Upper lobe of left lung (tissue), 4 donors: ENCODE measurements around the gene GFOD2.

Experiments
- CTCF ChIP-seq, 6 experiments: fragments of 450-650 bp in 4 of 6; fragments of 200-600 bp in 2 of 6; sonication (generic) in 2 of 6; IDR thresholded peaks; one replicate each; pipeline ENCODE4 v1.5.1; 2016 to 2019; ENCODE audit warnings: antibody characterized with exemption in 6 of 6
- EP300 ChIP-seq, 4 donors: sonication (generic); formaldehyde crosslinking; IDR thresholded peaks; one replicate each; pipeline ENCODE4 v1.5.1; 2017; ENCODE audit warnings: antibody characterized with exemption in 4 of 4, control low read depth in 2 of 4

DNA sequence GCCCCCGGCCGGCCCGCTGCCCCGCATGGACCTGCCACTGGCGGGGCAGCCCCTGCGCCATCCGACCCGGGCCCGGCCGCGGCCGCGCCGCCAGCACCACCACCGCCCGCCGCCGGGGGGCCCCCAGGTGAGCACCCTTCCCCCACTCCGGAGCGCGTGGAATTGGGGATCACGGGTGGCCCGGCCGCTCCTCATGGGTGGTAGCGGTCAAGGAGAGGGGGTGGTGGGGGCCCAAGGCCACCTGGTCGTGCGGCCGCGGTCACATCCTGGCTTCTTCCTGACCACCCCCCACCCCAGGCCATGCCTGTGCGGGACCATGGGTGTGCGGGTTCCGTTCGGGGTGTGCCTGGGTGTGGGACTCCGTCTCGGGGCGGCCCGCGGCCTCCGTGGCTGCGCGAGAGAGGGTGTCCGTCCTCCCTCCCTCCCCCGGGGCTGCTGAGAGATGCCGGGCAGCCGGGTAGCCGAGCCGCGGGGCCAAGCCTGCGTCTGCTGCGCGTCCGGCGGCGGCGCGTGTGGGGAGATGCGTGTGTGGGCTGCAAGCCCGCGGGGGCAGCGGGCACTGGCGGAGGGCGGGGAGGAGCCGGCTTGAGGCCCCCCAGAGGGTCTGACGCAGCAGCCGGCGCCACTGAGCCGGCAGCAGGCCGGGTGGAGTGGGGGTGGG, 65.9 kb downstream of the GFOD2 start:
- TF ChIP-seq CTCF (IDR thresholded peaks at IDR 0.05) (peak in 1 of 6 experiments; percentile 59), EP300 (IDR thresholded peaks at IDR 0.05) (no peak)
